Ovary (tissue), 3 donors: ENCODE measurements around the gene SULT4A1.

ENCODE experiments used
- POLR2A ChIP-seq: fragments of 450-650 bp; IDR thresholded peaks from one replicate; pipeline ENCODE4 v1.6.1; 2017; ENCODE audit warnings: antibody characterized with exemption, mild to moderate bottlenecking, moderate library complexity
- TF ChIP-seq, protein P1 (sequence below), 3 donors: fragments of 450-650 bp in 2 of 3; fragments of 200-600 bp in 1 of 3; IDR thresholded peaks; one replicate each; pipeline versions ENCODE4 v1.5.1 to v1.8.0; 2016 to 2022; ENCODE audit warnings: antibody characterized with exemption in 3 of 3, mild to moderate bottlenecking in 1 of 3
- donor health status: DM: no; HTN: no; CAD: no.

GRCh38 chr22:43911351-43911750 lies 49.0 kb upstream of the SULT4A1 start:
- TF ChIP-seq, protein P1, sequence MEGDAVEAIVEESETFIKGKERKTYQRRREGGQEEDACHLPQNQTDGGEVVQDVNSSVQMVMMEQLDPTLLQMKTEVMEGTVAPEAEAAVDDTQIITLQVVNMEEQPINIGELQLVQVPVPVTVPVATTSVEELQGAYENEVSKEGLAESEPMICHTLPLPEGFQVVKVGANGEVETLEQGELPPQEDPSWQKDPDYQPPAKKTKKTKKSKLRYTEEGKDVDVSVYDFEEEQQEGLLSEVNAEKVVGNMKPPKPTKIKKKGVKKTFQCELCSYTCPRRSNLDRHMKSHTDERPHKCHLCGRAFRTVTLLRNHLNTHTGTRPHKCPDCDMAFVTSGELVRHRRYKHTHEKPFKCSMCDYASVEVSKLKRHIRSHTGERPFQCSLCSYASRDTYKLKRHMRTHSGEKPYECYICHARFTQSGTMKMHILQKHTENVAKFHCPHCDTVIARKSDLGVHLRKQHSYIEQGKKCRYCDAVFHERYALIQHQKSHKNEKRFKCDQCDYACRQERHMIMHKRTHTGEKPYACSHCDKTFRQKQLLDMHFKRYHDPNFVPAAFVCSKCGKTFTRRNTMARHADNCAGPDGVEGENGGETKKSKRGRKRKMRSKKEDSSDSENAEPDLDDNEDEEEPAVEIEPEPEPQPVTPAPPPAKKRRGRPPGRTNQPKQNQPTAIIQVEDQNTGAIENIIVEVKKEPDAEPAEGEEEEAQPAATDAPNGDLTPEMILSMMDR (IDR thresholded peaks at IDR 0.05), result no peak
- TF ChIP-seq POLR2A, result no peak
